Hepatocyte (in vitro differentiated cells): ENCODE measurements around the gene PRR36.

ENCODE experiments used
- EZH2 ChIP-seq: fragments of 200-600 bp; sonication (generic); IDR thresholded peaks from 2 replicates; pipeline ENCODE4 v1.6.1; 2016; ENCODE audit warnings: antibody characterized with exemption, mild to moderate bottlenecking, borderline replicate concordance
- TF ChIP-seq, protein P1 (sequence below): fragments of 200-600 bp; sonication (generic); IDR thresholded peaks from 2 replicates; pipeline ENCODE4 v1.5.1; 2016; ENCODE audit warnings: antibody characterized with exemption, mild to moderate bottlenecking; ENCODE audit not compliant: poor library complexity

DNA sequence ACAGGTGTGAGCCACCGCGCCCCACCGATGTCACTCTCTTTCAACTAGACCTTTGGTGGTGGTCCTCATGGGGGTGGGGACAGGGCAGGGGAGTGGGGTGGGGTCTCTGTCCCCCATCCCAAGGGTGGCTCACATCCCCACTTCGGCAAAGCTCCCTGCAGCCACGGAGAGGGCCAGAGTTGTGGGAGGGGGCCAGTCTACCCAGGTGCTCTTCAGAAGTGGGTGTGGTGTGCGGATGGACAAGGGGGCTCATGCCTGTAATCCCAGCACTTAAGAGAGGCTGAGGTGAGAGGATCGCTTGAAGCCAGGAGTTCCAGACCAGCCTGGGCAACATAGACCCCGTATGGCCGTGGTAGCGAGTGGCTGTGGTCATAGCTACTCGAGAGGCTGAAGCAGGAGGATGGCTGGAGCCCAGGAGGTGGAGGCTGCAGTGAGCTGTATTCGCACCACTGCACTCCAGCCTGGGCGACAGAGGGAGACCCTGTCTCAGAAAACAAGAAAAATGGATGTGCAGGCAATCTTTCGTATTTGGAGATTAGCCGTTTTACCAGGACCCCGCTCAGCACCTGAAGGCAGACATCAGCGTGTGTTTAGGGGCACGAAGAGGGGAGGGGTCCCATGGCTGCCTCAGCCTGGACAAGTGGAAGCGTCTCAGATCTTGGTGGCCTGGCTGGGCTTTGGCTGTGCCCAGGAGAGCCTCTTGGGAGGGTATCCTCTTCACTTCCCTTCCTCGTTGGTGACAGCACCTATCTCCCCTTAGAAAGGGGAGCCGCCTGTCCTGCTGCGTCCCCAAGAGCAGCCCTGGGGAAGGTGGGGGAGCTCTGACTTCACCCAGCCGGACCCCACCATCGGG is 41.3 kb upstream of the PRR36 start:
- TF ChIP-seq, protein P1, sequence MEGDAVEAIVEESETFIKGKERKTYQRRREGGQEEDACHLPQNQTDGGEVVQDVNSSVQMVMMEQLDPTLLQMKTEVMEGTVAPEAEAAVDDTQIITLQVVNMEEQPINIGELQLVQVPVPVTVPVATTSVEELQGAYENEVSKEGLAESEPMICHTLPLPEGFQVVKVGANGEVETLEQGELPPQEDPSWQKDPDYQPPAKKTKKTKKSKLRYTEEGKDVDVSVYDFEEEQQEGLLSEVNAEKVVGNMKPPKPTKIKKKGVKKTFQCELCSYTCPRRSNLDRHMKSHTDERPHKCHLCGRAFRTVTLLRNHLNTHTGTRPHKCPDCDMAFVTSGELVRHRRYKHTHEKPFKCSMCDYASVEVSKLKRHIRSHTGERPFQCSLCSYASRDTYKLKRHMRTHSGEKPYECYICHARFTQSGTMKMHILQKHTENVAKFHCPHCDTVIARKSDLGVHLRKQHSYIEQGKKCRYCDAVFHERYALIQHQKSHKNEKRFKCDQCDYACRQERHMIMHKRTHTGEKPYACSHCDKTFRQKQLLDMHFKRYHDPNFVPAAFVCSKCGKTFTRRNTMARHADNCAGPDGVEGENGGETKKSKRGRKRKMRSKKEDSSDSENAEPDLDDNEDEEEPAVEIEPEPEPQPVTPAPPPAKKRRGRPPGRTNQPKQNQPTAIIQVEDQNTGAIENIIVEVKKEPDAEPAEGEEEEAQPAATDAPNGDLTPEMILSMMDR: no peak
- no peak for TF ChIP-seq EZH2
